ENCODE results near the gene ITGA2B. TPM values are rescaled to one million over a fixed set of nuclear protein-coding genes. Genes with fewer than 3 reads are reported as not detected.

Gene ITGA2B
- total and polyA plus RNA-seq, 2 of the 13 experiments (the other 11 are each of a cell fraction or from before 2014, with no cell fraction given): 0.38 to 1.1 TPM

GRCh38 chr17:44324571-44325275, 64.7 kb downstream of the ITGA2B start, which contains the start of gene SLC25A39 (continued):
- TF ChIP-seq SP1 (IDR thresholded peaks at IDR 0.05) (no peak), SP1 (CRISPR knock-in tag; IDR thresholded peaks at IDR 0.05) (peak; percentile 98), ZNF460 (CRISPR knock-in tag; IDR thresholded peaks at IDR 0.05; ENCODE audit: borderline replicate concordance) (no peak), AFF4 (CRISPR knock-in tag; IDR thresholded peaks at IDR 0.05) (no peak), BORCS8-MEF2B (CRISPR knock-in tag; IDR thresholded peaks at IDR 0.05) (peak; percentile 54), PHF21A (CRISPR knock-in tag; IDR thresholded peaks at IDR 0.05) (no peak; the same call in 1 of the 2 replicates), FOXA3 (CRISPR knock-in tag; IDR thresholded peaks at IDR 0.05) (peak; percentile 53; the same call in 1 of the 2 replicates), ZNF362 (CRISPR knock-in tag; IDR thresholded peaks at IDR 0.05; ENCODE audit: borderline replicate concordance) (no peak), ZNF772 (CRISPR knock-in tag; IDR thresholded peaks at IDR 0.05) (no peak; the same call in 1 of the 2 replicates), ZBTB37 (CRISPR knock-in tag; IDR thresholded peaks at IDR 0.05) (no peak), ZNF543 (CRISPR knock-in tag; IDR thresholded peaks at IDR 0.05) (peak; percentile 25; the same call in 1 of the 2 replicates), TEAD2 (CRISPR knock-in tag; IDR thresholded peaks at IDR 0.05) (peak; percentile 7; the same call in 1 of the 2 replicates), EP300 (IDR thresholded peaks at IDR 0.05; ENCODE audit: low read depth in 2 of 2, low read length in 2 of 2) (peak in 1 of 2 experiments; percentile 31; a peak in 2 of 4 replicates), EP300 (CRISPR knock-in tag; IDR thresholded peaks at IDR 0.05; ENCODE audit: borderline replicate concordance) (no peak), SNAPC2 (CRISPR knock-in tag; IDR thresholded peaks at IDR 0.05) (no peak), HNRNPK (IDR thresholded peaks at IDR 0.05; ENCODE audit: low read depth, low read length, poor library complexity, severe bottlenecking) (peak; percentile 23), CHD2 (IDR thresholded peaks at IDR 0.05; ENCODE audit: low read depth, low read length) (no peak; the same call in 1 of the 2 replicates), MAFF (IDR thresholded peaks at IDR 0.05; ENCODE audit: low read depth, low read length) (no peak)
- TF ChIP-seq, protein P1, sequence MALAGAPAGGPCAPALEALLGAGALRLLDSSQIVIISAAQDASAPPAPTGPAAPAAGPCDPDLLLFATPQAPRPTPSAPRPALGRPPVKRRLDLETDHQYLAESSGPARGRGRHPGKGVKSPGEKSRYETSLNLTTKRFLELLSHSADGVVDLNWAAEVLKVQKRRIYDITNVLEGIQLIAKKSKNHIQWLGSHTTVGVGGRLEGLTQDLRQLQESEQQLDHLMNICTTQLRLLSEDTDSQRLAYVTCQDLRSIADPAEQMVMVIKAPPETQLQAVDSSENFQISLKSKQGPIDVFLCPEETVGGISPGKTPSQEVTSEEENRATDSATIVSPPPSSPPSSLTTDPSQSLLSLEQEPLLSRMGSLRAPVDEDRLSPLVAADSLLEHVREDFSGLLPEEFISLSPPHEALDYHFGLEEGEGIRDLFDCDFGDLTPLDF (CRISPR knock-in tag; IDR thresholded peaks at IDR 0.05): no peak
- TF ChIP-seq, protein P2, sequence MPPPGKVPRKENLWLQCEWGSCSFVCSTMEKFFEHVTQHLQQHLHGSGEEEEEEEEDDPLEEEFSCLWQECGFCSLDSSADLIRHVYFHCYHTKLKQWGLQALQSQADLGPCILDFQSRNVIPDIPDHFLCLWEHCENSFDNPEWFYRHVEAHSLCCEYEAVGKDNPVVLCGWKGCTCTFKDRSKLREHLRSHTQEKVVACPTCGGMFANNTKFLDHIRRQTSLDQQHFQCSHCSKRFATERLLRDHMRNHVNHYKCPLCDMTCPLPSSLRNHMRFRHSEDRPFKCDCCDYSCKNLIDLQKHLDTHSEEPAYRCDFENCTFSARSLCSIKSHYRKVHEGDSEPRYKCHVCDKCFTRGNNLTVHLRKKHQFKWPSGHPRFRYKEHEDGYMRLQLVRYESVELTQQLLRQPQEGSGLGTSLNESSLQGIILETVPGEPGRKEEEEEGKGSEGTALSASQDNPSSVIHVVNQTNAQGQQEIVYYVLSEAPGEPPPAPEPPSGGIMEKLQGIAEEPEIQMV (CRISPR knock-in tag; IDR thresholded peaks at IDR 0.05; ENCODE audit: low read depth): peak; percentile 97
- TF ChIP-seq, protein P3, sequence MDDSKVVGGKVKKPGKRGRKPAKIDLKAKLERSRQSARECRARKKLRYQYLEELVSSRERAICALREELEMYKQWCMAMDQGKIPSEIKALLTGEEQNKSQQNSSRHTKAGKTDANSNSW (CRISPR knock-in tag; IDR thresholded peaks at IDR 0.05; ENCODE audit: borderline replicate concordance): no peak
